GM12878 (cell line): ENCODE data around the gene POU5F1. TPM values are rescaled to one million over a fixed set of nuclear protein-coding genes. Genes with fewer than 3 reads are reported as not detected.

ENCODE experiments used
- BRCA1 ChIP-seq: IDR thresholded peaks from 2 replicates; pipeline ENCODE4 v1.6.1; 2011; ENCODE audit warnings: low read depth, low read length, improper control_type of control experiment
- CREB1 ChIP-seq: IDR thresholded peaks from 2 replicates; pipeline ENCODE4 v1.6.1; 2012; ENCODE audit warnings: low read depth, mild to moderate bottlenecking, inconsistent platforms
- E2F8 ChIP-seq: fragments of 450-650 bp; IDR thresholded peaks from 2 replicates; pipeline ENCODE4 v1.6.1; 2018; ENCODE audit warnings: mild to moderate bottlenecking, low read depth, moderate library complexity; ENCODE audit not compliant: partially characterized antibody
- EP300 ChIP-seq, 2 experiments: fragments of 150-350 bp in 1 of 2; IDR thresholded peaks; 2 replicates each; pipeline ENCODE4 v1.6.1; 2011 to 2012; ENCODE audit warnings: low read depth in 2 of 2, low read length in 2 of 2, borderline replicate concordance in 1 of 2, improper control_type of control experiment in 1 of 2, inconsistent platforms in 1 of 2; ENCODE audit not compliant: control insufficient read depth in 1 of 2
- JUNB ChIP-seq: IDR thresholded peaks from 2 replicates; pipeline ENCODE4 v1.6.1; 2016; ENCODE audit warnings: antibody characterized with exemption, mild to moderate bottlenecking
- MLLT1 ChIP-seq: fragments of 450-650 bp; IDR thresholded peaks from 2 replicates; pipeline ENCODE4 v1.6.1; 2016; ENCODE audit warnings: mild to moderate bottlenecking
- MTA2 ChIP-seq: fragments of 450-650 bp; IDR thresholded peaks from 2 replicates; pipeline ENCODE4 v1.6.1; 2016; ENCODE audit warnings: low read depth, mild to moderate bottlenecking, moderate library complexity
- RAD51 ChIP-seq: fragments of 450-650 bp; IDR thresholded peaks from 2 replicates; pipeline ENCODE4 v1.6.1; 2016; ENCODE audit warnings: moderate library complexity, mild to moderate bottlenecking, inconsistent platforms
- RB1 ChIP-seq: fragments of 450-650 bp; formaldehyde crosslinking; IDR thresholded peaks from 2 replicates; pipeline ENCODE4 v1.6.1; 2017; ENCODE audit warnings: mild to moderate bottlenecking, borderline replicate concordance
- SIX5 ChIP-seq: IDR thresholded peaks from 2 replicates; pipeline ENCODE4 v1.6.1; 2011; ENCODE audit warnings: mild to moderate bottlenecking, low read depth, low read length, moderate library complexity; ENCODE audit not compliant: severe bottlenecking
- TCF3 ChIP-seq: IDR thresholded peaks from 2 replicates; pipeline ENCODE4 v1.6.1; 2012; ENCODE audit warnings: low read depth, mild to moderate bottlenecking, low read length, borderline replicate concordance; ENCODE audit not compliant: insufficient read depth
- YY1 ChIP-seq: IDR thresholded peaks from 2 replicates; pipeline ENCODE4 v1.6.1; 2011; ENCODE audit warnings: low read depth, mild to moderate bottlenecking, low read length
- ZNF384 ChIP-seq: IDR thresholded peaks from 2 replicates; pipeline ENCODE4 v1.6.1; 2012; ENCODE audit warnings: low read depth, mild to moderate bottlenecking, low read length, improper control_type of control experiment, borderline replicate concordance
- polyA plus RNA-seq, 11 experiments: library from polyadenylated mRNA; depleted of rRNA in 4 of 11; unstranded in 6 of 11; stranded (reverse) in 5 of 11; fragments of >200 nt; fragmentation: Nextera tagmentation in 4 of 11; fragmentation: Illumina TruSeq in 1 of 11; extraction: Ambion mirVana in 4 of 11; extraction: Trizol in 1 of 11; gene quantifications; 1 replicate in 1 of 11; 2 replicates in 10 of 11; pipeline versions ENCODE4 v1.2.1 to v1.2.3, GENCODE V29; 2011 to 2016; ENCODE audit warnings: inconsistent platforms in 2 of 11, missing spikeins in 2 of 11, low read depth in 1 of 11
- total RNA-seq, 4 experiments: library from RNA; depleted of rRNA in 3 of 4; stranded (reverse); fragments of >200 nt in 3 of 4; fragmentation: Illumina TruSeq in 1 of 4; extraction: Trizol in 1 of 4; gene quantifications; 2 replicates each; pipeline versions ENCODE4 v1.2.1 to v1.2.3, GENCODE V29; 2013 to 2021
- TF ChIP-seq, protein P1 (sequence below): fragments of 450-650 bp; IDR thresholded peaks from 2 replicates; pipeline ENCODE4 v1.6.1; 2017; ENCODE audit warnings: low read depth, mild to moderate bottlenecking, moderate library complexity
- TF ChIP-seq, protein P2 (sequence below): fragments of 150-350 bp; IDR thresholded peaks from 2 replicates; pipeline ENCODE4 v1.6.1; 2016; ENCODE audit warnings: low read depth, low read length
- TF ChIP-seq, protein P3 (sequence below): IDR thresholded peaks from 2 replicates; pipeline ENCODE4 v1.6.1; 2012; ENCODE audit warnings: low read depth, low read length, improper control_type of control experiment

Gene POU5F1
- total and polyA plus RNA-seq, 10 of the 15 experiments (the other 5 are each of a cell fraction or from before 2014, with no cell fraction given) = 1.4 to 5.5 (median 3.2) TPM

GRCh38 chr6:31197559-31198305 lies 27.2 kb upstream of the POU5F1 start (continued):
- TF ChIP-seq MLLT1 = 0 out of 2 replicates have a peak, but pooled peaks have one; percentile 45
- TF ChIP-seq JUNB = peak; percentile 44; the same call in 1 of the 2 replicates
- peak; percentile 71; the same call in 1 of the 2 replicates for TF ChIP-seq ZNF384
- peak; percentile 23 for TF ChIP-seq E2F8
- peak; percentile 76 for TF ChIP-seq CREB1
- no peak for TF ChIP-seq BRCA1
- TF ChIP-seq RB1 = no peak; the same call in 1 of the 2 replicates
- TF ChIP-seq RAD51 = no peak
- TF ChIP-seq, protein P1, sequence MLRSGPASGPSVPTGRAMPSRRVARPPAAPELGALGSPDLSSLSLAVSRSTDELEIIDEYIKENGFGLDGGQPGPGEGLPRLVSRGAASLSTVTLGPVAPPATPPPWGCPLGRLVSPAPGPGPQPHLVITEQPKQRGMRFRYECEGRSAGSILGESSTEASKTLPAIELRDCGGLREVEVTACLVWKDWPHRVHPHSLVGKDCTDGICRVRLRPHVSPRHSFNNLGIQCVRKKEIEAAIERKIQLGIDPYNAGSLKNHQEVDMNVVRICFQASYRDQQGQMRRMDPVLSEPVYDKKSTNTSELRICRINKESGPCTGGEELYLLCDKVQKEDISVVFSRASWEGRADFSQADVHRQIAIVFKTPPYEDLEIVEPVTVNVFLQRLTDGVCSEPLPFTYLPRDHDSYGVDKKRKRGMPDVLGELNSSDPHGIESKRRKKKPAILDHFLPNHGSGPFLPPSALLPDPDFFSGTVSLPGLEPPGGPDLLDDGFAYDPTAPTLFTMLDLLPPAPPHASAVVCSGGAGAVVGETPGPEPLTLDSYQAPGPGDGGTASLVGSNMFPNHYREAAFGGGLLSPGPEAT = peak; percentile 80
- no peak for TF ChIP-seq SIX5
- TF ChIP-seq, protein P2, sequence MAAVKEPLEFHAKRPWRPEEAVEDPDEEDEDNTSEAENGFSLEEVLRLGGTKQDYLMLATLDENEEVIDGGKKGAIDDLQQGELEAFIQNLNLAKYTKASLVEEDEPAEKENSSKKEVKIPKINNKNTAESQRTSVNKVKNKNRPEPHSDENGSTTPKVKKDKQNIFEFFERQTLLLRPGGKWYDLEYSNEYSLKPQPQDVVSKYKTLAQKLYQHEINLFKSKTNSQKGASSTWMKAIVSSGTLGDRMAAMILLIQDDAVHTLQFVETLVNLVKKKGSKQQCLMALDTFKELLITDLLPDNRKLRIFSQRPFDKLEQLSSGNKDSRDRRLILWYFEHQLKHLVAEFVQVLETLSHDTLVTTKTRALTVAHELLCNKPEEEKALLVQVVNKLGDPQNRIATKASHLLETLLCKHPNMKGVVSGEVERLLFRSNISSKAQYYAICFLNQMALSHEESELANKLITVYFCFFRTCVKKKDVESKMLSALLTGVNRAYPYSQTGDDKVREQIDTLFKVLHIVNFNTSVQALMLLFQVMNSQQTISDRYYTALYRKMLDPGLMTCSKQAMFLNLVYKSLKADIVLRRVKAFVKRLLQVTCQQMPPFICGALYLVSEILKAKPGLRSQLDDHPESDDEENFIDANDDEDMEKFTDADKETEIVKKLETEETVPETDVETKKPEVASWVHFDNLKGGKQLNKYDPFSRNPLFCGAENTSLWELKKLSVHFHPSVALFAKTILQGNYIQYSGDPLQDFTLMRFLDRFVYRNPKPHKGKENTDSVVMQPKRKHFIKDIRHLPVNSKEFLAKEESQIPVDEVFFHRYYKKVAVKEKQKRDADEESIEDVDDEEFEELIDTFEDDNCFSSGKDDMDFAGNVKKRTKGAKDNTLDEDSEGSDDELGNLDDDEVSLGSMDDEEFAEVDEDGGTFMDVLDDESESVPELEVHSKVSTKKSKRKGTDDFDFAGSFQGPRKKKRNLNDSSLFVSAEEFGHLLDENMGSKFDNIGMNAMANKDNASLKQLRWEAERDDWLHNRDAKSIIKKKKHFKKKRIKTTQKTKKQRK = no peak
- peak; percentile 31 to 54; a peak in 2 of 4 replicates for TF ChIP-seq EP300 (IDR thresholded peaks at IDR 0.05; ENCODE audit: borderline replicate concordance in 1 of 2, control insufficient read depth in 1 of 2, low read depth in 2 of 2, low read length in 2 of 2)
- TF ChIP-seq MTA2 = peak; percentile 30; the same call in 1 of the 2 replicates
- no peak for TF ChIP-seq TCF3
- TF ChIP-seq, protein P3, sequence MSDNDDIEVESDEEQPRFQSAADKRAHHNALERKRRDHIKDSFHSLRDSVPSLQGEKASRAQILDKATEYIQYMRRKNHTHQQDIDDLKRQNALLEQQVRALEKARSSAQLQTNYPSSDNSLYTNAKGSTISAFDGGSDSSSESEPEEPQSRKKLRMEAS = no peak
- TF ChIP-seq YY1 = peak; percentile 54; the same call in 1 of the 2 replicates
